ENCODE data around the gene RARRES2.

GRCh38 chr7:150361402-150361801, 20.0 kb upstream of the RARRES2 start:
- no peak for TF ChIP-seq EZH2phosphoT487 (IDR thresholded peaks at IDR 0.05; ENCODE audit: insufficient read depth, low read depth)
- no peak for TF ChIP-seq EZH2 (IDR thresholded peaks at IDR 0.05; ENCODE audit: insufficient read depth, poor library complexity, severe bottlenecking)

All from GM23248 (cell line).